HG02610 (cell line): ENCODE results near the gene TNFAIP8L2.

ENCODE experiments used
- ATAC-seq: cut with Tn5 transposase; IDR thresholded peaks from one replicate; pipeline ENCODE4 v1.9.1; 2021; ENCODE audit warnings: mild to moderate bottlenecking, moderate library complexity; ENCODE audit not compliant: unreplicated experiment

Gene TNFAIP8L2

GRCh38 chr1:151156515-151156819, at the start of gene TNFAIP8L2:
Gene TNFAIP8L2, plus strand, starts transcription at chr1:151156649. Its CDS starts 2,049 bp downstream, at chr1:151158698.
- ATAC-seq, result peak; percentile 73

- no peak for ATAC-seq
These were observed 49.6 kb upstream of the TNFAIP8L2 start for GRCh38 chr1:151106894-151107293.

GRCh38 chr1:151108331-151108730, 48.1 kb upstream of the TNFAIP8L2 start:
- no peak for ATAC-seq

- ATAC-seq, result no peak
These were observed 42.6 kb upstream of the TNFAIP8L2 start for GRCh38 chr1:151113877-151114276.

- no peak for ATAC-seq
These were observed 31.6 kb upstream of the TNFAIP8L2 start for GRCh38 chr1:151124763-151125403.

DNA sequence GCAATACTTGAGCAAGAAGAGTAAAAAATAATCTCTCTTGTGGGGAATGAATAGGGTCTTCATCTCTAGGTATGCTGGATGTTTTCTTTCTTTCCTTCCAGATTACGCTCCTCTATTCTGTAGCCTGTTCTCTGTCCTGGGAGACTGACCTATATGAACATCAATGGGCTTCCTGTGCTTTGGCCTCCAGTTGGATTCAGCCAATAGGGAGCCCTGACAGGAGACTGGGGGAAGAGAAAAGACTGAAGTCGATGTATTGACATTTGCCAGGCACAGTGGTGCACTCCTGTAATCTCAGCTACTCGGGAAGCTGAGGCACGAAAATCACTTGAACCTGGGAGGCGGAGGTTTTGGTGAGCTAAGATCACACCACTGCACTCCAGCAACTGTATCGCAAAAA, 27.6 kb upstream of the TNFAIP8L2 start:
- no peak for ATAC-seq

DNA sequence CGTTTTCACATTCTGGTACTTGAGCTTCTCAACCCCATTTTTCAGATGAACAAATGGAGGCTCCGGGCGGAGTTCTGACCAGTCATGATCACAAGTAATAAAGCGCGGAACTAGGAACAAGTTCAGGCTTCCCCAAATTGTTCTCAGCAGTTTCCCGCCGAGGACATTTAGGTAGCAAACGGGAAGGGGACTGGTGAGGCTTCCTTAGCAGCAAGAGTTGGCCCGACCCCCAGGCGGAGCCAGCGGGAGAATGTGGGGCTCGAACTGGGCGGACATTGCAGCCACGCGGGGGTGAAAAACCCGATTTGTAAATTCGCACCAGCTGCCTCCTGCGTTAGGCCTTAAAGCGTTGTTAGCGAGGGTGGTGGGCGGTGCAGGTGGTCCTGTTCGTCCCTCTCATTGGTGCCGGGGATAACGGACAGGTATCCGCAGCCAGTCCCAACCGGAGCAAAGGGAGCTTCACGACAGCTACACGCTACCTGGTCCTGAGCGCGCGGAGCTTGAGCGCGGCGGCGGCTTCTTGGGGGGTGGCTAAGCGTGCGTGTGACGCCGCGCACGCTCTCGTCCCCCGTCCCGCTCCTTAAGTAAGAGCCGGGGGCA, 25.4 kb upstream of the TNFAIP8L2 start:
- ATAC-seq, result peak; percentile 89

DNA sequence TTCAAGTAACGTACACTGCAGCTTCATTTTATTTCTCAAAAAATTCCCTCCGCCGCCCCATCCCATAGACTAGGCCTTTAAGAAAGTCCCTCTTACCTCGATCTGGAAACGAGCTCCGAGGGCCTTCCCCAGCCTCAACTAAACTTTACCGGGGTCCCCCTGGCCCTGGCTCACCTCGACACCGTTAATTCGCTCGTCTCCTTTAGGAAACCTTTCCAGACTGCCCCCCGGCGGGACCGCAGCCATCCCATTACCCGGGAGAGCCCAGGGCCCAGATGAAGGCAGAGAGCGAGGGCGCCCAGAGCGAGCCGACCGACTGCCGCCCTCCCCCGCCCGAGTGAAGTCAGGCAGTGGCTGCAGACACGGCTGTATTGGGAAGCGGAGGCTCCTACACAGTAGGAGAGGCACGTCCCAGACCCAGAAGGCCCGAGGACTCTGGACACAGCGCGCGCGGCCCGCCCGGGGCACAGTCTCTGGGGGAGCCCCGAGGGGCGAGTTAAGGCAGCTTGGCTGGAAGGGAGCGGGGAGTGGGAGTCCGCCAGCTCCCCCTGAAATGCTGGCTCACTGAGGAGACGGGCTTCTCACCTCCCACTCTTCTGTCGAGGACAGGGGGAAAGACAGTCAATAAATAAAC, 24.6 kb upstream of the TNFAIP8L2 start:
- ATAC-seq, result no peak

DNA sequence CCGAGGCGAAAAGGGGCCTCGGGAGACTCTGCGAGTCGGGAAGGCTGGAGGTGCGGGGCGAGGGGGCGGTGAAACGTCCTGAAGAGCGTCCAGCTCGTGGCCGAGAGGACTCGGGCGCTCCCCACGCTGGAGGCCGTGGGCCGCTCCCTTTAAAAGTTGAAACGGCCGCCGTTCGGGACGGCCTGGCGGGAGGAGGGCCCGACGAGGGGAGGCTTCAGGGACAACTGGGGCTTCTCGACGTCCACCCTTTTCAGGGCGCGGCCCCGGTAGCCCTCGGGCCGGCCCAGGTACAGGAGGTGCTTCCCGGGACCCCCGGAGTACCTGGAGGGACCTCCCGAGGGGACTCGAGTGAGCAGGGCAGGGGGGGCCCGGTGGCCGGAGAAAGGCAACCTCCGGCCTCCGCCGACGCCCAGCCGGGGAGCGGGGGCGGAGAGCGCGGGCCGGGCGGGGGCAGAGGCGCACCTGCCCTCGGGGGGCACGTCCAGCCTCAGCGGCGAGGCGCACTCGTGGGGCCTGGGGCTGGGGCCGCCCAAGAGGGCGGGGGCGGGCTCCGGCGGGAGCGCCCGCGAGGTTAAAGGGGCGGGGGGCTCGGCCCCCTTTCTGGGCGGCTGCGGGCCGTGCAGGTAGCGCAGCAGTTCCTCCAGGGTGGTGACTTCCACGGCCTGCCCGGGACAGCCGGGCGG, 24.0 kb upstream of the TNFAIP8L2 start:
- ATAC-seq, result no peak

DNA sequence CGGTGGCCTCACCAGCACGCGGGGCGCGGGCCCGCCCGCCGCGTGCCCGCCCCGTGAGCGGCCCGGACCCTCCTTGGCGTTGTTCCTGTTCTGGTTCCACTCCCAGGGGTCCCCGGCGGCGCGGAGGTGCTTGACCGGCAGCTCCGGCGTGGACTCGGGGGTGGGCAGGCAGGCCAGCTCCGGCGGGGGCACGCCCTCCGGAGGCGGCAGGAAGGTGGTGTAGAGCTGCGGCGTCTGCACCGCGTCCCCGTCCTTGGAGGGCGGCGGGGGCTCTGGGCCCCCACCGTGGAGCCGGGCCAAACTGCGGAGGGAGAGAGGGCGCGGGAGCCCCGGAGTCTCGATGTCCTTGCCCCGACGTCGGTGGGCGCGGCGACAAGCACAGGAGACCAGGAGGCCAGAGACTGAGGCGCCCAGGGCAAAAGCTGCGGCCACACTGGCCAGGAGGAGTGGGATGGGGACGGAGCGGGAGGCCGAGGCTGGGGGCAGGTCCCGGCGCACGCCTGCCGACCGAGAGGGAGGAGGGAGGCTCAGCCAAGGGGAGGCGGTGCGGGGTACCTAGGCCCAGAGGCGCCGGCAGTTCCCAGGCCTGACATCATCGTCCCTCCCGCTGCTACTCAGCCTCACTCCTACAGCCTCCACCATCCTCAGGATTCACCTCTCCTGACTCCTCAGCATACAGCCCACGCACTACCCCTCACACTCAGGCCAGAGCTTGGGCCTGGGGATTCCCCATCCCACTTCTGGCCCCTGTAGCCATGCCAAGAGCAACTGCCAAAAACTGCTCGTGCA, 23.2 kb upstream of the TNFAIP8L2 start:
- ATAC-seq, result no peak

GRCh38 chr1:151134396-151134795, 22.1 kb upstream of the TNFAIP8L2 start:
- no peak for ATAC-seq

- no peak for ATAC-seq
These were observed 21.5 kb upstream of the TNFAIP8L2 start for GRCh38 chr1:151134991-151135390.

DNA sequence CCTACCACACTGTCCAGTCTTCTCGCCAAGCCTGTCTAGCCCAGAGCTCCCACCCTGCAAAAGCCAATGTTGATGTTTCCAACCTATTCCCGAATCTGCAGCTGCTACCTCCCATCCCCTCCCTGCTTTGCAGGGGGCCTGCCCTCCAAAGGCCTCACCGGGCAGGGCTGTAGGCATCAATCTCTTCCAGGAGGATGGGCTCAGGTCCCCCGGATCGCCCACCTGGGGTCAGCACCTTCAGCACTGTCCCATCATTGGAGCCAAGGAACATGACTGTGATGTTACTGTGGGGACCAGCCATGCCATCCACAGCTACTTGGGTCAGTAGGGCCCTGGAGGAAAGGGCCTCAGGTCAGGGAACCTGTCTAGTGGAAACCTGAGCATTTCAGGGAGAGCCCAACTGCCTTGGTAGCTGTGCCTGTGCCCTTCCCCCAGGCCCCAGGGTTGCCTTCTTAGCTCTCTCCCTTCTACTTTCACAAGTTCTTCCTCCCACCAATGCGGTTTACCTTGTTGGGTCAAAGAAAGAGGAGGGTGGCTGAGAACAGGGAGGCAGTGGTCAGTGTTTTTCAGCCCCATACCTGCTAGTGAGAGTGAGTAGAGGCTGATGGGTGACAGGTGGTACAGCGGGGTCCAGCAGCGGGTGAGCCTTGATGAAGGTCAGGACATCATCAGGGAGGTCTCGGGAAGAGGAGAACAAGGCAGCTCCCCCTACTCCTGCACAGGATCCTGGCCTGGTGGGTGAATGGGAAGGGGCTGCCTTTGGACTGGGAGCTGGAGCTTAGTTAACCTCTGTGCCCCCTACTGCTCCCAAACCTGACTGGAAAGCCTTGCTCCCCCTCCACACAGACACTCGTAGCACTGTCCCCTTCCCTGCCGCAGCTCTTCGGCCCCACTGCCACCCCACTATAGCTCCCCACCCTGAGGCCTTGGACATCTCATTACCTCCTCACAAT, 20.7 kb upstream of the TNFAIP8L2 start:
- no peak for ATAC-seq

DNA sequence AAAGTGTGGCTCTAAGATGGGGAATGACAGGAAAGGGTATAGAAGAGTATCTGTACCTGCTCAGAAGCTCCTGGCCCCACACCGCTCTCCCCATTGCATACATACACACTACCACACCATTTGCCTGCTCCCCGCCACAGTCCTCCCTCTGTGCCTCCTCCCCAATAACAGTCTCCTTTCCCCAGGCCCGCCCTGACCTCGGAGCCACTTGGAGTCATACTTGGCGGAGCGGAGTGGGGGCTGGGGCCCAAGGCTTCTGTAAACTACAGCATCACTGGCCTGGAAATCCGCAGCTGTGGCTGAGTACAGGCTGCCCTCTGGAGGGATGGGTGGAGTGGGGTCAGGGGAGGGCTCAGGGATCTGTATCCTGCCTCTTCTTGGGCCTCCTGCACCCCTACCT, 18.7 kb upstream of the TNFAIP8L2 start:
- ATAC-seq, result no peak

DNA sequence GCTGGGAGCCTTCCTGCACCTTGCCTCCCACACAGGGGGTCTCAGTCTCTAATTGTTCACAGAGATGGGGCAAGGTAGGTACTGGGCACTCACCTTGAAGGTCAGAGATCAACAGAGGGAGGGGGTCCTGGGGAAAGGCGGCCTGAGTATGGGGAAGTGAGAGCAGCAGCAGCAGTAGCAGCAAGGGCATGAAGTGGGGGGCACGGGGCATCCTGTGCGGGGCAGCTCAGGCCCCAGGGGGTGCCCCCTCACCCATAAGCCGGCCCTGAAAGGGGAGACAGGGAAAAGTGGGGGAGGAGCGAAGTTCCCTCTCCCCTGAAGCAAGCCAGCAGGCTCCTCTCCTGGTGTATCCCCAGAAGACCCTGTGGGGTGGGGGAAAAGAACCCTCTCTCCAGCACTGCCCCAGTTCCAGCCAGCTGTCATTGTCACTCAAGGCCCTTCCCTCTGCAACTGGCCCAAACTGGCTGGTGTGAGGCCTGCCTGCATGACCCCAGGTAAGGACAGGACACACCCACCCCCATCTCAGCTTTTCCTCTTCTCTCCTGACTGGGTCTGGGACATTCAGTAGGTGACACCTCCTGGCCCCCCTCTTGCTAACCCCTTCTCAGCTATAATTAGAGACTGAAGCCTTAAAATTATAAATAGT, 13.9 kb upstream of the TNFAIP8L2 start:
- no peak for ATAC-seq

GRCh38 chr1:151143057-151143435, 13.4 kb upstream of the TNFAIP8L2 start:
- no peak for ATAC-seq

GRCh38 chr1:151143986-151144385, 12.5 kb upstream of the TNFAIP8L2 start:
- ATAC-seq, result no peak

DNA sequence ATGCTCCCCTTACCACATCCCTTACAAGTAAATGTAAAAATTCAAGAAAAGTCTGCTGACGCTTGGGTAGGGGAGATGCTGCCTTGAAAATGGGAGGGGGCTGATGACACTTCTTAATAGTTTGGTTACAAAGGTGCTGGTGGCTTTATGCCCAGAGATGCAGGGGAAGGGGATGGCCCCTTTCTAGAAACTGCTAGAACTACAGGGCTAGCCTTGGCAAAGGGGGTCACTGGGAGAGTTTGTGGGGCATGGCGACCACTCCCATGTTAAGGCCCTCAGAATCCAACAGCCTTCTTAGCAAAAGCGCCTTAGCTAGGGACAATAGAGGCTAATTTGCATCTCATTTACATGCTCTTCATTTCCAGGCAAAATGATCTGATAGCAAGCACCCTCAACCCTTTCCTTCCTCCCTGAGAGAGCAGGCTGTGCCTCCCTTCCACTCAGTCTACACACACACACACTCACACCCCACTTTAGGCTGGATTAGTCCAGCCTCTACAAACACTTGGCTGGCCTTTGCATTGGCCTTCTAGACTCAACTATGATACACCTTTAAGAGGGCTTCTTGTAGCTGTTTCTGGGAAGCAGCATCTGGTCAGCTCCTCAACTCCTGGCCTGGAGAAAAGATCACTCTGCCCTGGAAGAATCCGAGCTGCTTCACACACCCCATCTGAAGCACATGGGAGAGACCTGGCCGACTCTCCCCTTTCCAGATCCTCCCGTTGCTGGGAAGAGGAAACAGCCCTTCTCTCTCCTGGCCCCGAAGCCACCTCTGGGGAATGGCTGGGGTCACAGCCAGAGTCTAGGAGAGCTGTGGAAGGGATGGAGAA, 11.8 kb upstream of the TNFAIP8L2 start:
- ATAC-seq, result no peak
